ENCODE data around the gene CREB5. TPM values are rescaled to one million over a fixed set of nuclear protein-coding genes. Genes with fewer than 3 reads are reported as not detected.

Gene CREB5
- polyA plus RNA-seq, 4 donors: 7.4 to 13.4 (median 8.4) TPM

- no peak for DNase-seq (ENCODE audit: low read depth in 4 of 4, low spot score in 3 of 4)
These were observed 312.2 kb downstream of the CREB5 start for GRCh38 chr7:28724563-28724962.

GRCh38 chr7:28725045-28725642, 312.8 kb downstream of the CREB5 start:
- DNase-seq (ENCODE audit: low read depth in 4 of 4, low spot score in 3 of 4): no peak

GRCh38 chr7:28725911-28726310, 313.6 kb downstream of the CREB5 start:
- DNase-seq (ENCODE audit: low read depth in 4 of 4, low spot score in 3 of 4): no peak

DNA sequence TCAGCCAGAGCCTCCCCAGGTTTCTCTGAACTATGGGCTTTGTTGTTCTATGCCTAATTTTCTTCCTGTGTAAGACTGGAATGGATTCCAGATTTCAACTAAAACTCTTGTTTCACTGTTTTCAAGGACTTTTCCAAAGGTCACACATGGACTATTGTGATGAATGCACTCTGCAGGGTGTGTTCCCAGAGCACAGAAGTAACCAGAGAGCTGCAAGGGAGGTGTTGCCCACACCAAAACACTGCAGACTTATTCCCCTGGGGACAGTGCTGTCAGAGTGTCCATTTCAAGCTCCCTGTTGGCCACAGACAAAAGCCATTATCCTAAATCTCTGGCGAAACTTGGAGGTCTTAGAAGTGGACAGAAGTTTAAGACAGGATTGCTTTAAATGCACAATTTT, 314.2 kb downstream of the CREB5 start:
- no peak for DNase-seq (ENCODE audit: low read depth in 4 of 4, low spot score in 3 of 4)

DNA sequence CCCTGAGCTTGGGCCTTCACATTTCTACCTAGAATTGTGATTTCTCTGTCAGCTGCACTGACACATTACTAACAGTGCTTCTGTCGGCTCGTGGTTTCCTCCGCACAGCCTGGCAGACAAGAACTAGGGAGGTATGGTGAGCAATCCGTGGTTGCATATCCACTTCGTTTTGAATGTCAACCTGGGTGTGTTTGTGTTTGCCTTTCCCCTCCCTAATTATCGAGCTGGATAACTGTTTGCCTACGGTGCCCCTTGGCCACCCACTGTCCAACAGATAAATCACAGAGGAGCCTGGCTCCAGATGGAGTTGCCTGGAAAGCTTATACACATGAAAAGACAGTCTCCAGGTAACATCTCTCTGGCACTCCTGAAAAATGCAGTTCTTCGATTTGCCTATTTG, 317.0 kb downstream of the CREB5 start:
- DNase-seq (ENCODE audit: low read depth in 4 of 4, low spot score in 3 of 4): no peak

GRCh38 chr7:28729727-28730126, 317.4 kb downstream of the CREB5 start:
- no peak for DNase-seq (ENCODE audit: low read depth in 4 of 4, low spot score in 3 of 4)

- no peak for DNase-seq (ENCODE audit: low read depth in 4 of 4, low spot score in 3 of 4)
These were observed 318.9 kb downstream of the CREB5 start for GRCh38 chr7:28731092-28731658.

- DNase-seq (ENCODE audit: low read depth in 4 of 4, low spot score in 3 of 4): no peak
These were observed 320.0 kb downstream of the CREB5 start for GRCh38 chr7:28732071-28732869.

GRCh38 chr7:28733035-28733434, 320.7 kb downstream of the CREB5 start:
- no peak for DNase-seq (ENCODE audit: low read depth in 4 of 4, low spot score in 3 of 4)

GRCh38 chr7:28738412-28738811, 326.1 kb downstream of the CREB5 start:
- no peak for DNase-seq (ENCODE audit: low read depth in 4 of 4, low spot score in 3 of 4)

- no peak for DNase-seq (ENCODE audit: low read depth in 4 of 4, low spot score in 3 of 4)
These were observed 326.8 kb downstream of the CREB5 start for GRCh38 chr7:28739128-28739527.

DNA sequence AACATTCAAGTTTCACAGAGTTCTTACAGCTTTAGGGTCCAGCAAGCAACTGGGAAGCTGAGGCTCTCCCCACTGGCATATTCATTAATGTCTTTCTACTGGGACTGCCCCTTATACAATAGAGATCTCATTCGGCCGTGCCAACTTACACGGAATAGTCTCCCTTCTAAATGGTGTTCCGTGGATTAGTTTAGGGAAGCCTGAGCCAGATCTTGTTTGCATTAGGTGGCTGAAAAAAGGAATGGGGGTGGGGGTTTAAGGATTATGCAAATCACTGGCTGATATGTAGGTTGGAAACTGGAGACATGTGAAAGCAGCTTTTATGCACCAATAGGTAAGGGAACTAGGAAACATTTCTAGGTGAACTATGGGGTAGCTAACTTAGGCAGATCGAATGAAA, 327.5 kb downstream of the CREB5 start:
- no peak for DNase-seq (ENCODE audit: low read depth in 4 of 4, low spot score in 3 of 4)

GRCh38 chr7:28744951-28745350, 332.6 kb downstream of the CREB5 start:
- no peak for DNase-seq (ENCODE audit: low read depth in 4 of 4, low spot score in 3 of 4)

GRCh38 chr7:28745351-28745750, 333.0 kb downstream of the CREB5 start:
- no peak for DNase-seq (ENCODE audit: low read depth in 4 of 4, low spot score in 3 of 4)

- no peak for DNase-seq (ENCODE audit: low read depth in 4 of 4, low spot score in 3 of 4)
These were observed 335.1 kb downstream of the CREB5 start for GRCh38 chr7:28747404-28747803.

- no peak for DNase-seq (ENCODE audit: low read depth in 4 of 4, low spot score in 3 of 4)
These were observed 335.5 kb downstream of the CREB5 start for GRCh38 chr7:28747854-28748253.

DNA sequence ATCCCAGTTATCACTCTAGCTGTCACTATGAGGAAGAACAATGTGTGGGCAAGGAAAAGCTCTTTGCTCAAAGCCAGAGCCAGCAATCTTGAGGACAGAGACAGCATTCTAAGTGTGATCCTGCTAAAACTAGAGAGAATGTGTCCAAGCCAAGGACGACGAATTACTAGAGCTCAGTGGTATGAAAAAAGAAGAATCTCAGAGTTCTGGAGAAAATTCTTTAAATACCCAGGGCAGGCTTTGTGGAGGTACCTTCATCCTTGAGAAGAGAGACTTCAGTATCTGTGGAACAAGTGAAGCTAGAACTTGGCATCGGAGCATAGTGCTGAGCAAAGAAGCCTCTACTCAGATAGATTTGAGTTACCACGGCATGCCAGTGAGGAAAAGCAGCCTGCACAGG, 336.0 kb downstream of the CREB5 start:
- no peak for DNase-seq (ENCODE audit: low read depth in 4 of 4, low spot score in 3 of 4)

DNA sequence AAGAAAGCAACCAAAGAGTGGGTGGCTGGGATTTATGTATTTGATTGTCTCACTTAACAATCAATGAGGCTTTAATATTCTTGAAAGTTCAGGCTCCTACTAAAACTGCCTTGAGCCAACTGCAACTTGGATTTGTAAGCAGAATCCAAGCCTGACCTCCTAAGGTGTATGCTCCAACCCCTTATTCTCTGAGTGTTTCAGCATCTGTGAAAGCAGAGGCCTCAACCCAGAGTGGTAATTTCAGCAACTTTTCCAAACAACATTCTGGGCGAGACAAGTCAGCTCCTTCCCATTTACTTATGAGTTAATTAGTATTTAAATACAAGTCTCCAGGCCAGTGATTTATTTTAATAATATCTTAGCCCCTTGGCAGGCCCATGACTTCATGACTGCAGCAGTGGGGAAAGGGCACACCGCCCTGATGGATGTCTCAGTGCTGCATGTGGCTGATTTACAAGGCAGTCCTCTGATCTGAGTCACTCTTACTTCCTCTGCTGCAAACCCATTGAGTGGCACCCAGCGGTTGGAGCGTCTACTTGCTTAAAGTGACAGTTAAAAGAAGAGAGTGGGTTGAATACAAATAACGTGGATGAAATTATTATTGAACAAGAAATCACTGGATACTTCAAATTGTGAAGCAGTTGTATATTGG, 336.7 kb downstream of the CREB5 start:
- no peak for DNase-seq (ENCODE audit: low read depth in 4 of 4, low spot score in 3 of 4)

DNA sequence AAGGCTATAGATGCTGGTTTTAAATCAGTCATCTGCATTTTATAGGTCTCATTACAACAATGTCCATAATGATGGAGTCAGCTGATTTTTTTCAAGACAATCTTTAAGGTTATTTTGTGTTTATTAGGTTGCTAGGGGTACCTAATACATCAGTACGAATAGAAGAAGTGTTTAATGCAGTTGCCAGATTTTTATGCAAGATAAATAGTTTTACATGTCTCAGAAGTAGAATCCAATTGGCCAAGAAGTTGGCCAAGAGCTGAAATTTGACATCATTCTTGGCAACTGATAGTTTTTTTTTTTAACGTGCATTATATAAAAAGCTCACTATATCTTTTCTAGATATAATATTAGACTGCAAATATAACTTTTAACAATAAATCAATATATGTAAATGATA, 337.3 kb downstream of the CREB5 start:
- no peak for DNase-seq (ENCODE audit: low read depth in 4 of 4, low spot score in 3 of 4)

GRCh38 chr7:28750981-28751380, 338.7 kb downstream of the CREB5 start:
- no peak for DNase-seq (ENCODE audit: low read depth in 4 of 4, low spot score in 3 of 4)

DNA sequence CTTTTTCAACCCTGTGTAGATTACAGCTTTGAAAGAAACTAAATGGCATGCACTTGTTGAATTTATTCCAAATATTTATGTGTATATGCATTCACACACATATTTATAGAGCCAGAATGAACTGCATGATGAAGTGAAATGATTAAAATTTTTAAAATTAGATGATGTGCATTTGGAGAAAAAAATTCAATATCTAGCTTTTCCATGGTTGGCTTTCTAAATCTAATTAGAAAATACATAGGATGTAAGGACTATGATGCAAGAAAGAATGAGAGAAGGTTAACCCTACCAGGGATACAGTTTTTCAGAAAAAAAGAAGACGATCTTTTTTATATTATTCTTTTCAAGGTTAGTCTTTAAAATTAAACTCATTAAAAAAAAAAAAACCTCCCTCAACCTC, 341.3 kb downstream of the CREB5 start:
- DNase-seq (ENCODE audit: low read depth in 4 of 4, low spot score in 3 of 4): no peak

- no peak for DNase-seq (ENCODE audit: low read depth in 4 of 4, low spot score in 3 of 4)
These were observed 341.7 kb downstream of the CREB5 start for GRCh38 chr7:28754027-28754426.
